Body of pancreas (tissue), 4 donors: ENCODE results near the gene RPS6KA3.

Experiments
- POLR2A ChIP-seq, 3 donors: fragments of 450-650 bp; IDR thresholded peaks; one replicate each; pipeline ENCODE4 v1.6.1; 2016; ENCODE audit warnings: antibody characterized with exemption in 3 of 3, mild to moderate bottlenecking in 2 of 3
- TF ChIP-seq, protein P1 (sequence below), 7 experiments: fragments of 450-650 bp in 4 of 7; fragments of 200-600 bp in 3 of 7; sonication (generic) in 3 of 7; IDR thresholded peaks; one replicate each; pipeline ENCODE4 v1.5.1; 2016 to 2019; ENCODE audit warnings: antibody characterized with exemption in 7 of 7

DNA sequence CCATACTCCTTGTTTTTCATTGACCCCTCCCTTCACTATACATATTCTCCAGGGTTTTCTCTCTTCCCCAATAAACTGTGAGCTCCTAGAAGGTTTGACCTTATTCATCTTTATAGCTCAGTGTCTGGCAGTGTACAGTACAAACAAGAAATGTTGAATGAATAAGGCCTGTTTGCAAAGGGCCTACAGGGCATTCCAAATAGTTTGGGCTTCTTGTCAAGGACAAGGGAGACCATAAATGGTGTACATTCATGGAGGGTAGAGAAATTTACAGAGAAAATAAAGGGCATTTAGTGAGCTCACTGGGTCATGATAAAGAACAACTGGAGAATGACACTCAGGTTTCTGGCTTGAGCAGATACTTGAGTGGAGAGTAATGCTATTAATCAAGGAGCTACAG is 77.5 kb downstream of the RPS6KA3 start:
- TF ChIP-seq, protein P1, sequence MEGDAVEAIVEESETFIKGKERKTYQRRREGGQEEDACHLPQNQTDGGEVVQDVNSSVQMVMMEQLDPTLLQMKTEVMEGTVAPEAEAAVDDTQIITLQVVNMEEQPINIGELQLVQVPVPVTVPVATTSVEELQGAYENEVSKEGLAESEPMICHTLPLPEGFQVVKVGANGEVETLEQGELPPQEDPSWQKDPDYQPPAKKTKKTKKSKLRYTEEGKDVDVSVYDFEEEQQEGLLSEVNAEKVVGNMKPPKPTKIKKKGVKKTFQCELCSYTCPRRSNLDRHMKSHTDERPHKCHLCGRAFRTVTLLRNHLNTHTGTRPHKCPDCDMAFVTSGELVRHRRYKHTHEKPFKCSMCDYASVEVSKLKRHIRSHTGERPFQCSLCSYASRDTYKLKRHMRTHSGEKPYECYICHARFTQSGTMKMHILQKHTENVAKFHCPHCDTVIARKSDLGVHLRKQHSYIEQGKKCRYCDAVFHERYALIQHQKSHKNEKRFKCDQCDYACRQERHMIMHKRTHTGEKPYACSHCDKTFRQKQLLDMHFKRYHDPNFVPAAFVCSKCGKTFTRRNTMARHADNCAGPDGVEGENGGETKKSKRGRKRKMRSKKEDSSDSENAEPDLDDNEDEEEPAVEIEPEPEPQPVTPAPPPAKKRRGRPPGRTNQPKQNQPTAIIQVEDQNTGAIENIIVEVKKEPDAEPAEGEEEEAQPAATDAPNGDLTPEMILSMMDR (IDR thresholded peaks at IDR 0.05), result no peak
- no peak for TF ChIP-seq POLR2A (IDR thresholded peaks at IDR 0.05)
